SH-SY5Y (cell line): ENCODE data around the gene PHF19.

Experiments
- GATA2 ChIP-seq: IDR thresholded peaks from 2 replicates; pipeline ENCODE4 v1.6.1; 2011; ENCODE audit warnings: mild to moderate bottlenecking, low read depth, low read length
- GATA3 ChIP-seq: IDR thresholded peaks from 2 replicates; pipeline ENCODE4 v1.6.1; 2011; ENCODE audit warnings: low read depth, mild to moderate bottlenecking, low read length, moderate library complexity

DNA sequence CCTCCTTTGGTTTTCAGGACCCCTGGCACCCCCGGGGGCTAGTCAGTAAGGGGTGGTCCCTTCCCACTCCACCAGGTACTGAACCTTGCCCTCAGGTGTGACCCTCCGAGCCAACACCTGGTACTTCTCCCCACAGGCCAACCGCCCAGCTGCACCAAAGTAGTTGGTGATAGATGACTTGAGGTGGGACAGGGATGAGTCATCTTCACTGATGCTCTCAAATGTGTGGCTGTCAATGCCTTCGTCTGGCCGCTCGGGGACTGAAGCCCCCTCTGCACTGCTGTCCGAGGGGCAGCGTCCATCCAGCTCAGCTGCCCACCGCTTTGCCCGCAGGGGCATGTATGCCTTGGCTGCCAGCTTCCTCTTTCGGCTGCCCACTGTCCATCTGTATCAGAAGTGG, 19.1 kb downstream of the PHF19 start:
- TF ChIP-seq GATA2 (no peak), GATA3 (no peak)
